Skeletal muscle tissue (tissue), 4 donors: ENCODE measurements around the gene SELENOS. TPM values are rescaled to one million over a fixed set of nuclear protein-coding genes. Genes with fewer than 3 reads are reported as not detected.

Source experiments
- H3K27ac ChIP-seq: one replicate; pipeline ENCODE4 v1.7.0; 2013; ENCODE audit warnings: mild to moderate bottlenecking, low read depth, low read length, inconsistent platforms
- H3K27me3 ChIP-seq, 3 donors: one replicate each; pipeline ENCODE4 v1.7.0; 2013; ENCODE audit warnings: low read length in 3 of 3; ENCODE audit not compliant: control insufficient read depth in 3 of 3, insufficient read depth in 3 of 3
- H3K36me3 ChIP-seq, 3 donors: one replicate each; pipeline ENCODE4 v1.7.0; 2013; ENCODE audit warnings: low read length in 3 of 3; ENCODE audit not compliant: control insufficient read depth in 3 of 3, insufficient read depth in 3 of 3
- H3K4me1 ChIP-seq, 3 donors: one replicate each; pipeline ENCODE4 v1.7.0; 2013; ENCODE audit warnings: low read length in 3 of 3, mild to moderate bottlenecking in 3 of 3; ENCODE audit not compliant: control insufficient read depth in 3 of 3, insufficient read depth in 3 of 3
- H3K4me3 ChIP-seq, 3 donors: one replicate each; pipeline ENCODE4 v1.7.0; 2013; ENCODE audit warnings: low read length in 3 of 3
- H3K9ac ChIP-seq, 3 donors: one replicate each; pipeline ENCODE4 v1.7.0; 2013; ENCODE audit warnings: low read length in 3 of 3, mild to moderate bottlenecking in 3 of 3, moderate library complexity in 2 of 3, low read depth in 1 of 3
- H3K9me3 ChIP-seq, 3 donors: one replicate each; pipeline ENCODE4 v1.7.0; 2013; ENCODE audit warnings: low read length in 3 of 3; ENCODE audit not compliant: control insufficient read depth in 3 of 3
- total RNA-seq: library from RNA; depleted of rRNA; stranded (reverse); fragments of >200 nt; gene quantifications from one replicate; pipeline ENCODE4 v1.2.3, GENCODE V29; 2014
- donor health status: Osteomylitis.

SELENOS gene
- total RNA-seq, 1 donor from 2014 or later: 25.6 TPM

DNA sequence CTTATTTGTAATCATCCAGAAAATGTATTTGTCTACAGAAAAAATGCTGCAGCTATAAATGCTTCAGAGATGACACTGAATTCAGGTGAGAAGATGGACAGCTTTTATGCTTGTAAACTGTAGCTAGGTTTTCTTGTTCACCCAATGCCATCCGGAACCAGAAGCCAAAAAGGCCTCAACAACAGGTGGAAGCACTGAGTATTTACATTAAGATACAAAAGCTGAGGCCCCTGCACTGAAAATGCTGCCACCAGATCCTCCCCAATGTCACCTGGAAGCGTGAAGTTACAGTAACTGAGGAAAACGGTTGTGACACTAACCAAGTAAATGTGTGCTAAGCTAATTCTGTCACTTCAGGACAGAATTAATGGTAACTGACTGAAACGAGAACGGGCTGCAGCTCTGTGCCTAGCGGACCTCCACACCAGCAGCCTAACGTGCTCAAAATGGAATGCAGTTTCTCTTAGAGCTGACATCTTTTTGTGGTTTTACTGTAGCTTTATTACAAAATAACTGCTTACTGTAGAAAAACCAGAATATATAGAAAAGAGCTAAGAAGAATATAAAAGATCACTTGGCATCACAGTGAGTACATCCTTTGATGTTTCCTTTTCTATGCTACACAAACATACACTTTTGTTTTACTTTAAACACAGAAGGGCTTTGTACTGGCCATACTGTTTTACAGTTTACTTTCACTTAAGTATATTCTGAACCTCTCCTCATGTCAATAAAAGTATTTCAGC is 33.1 kb downstream of the SELENOS start:
- H3K36me3 ChIP-seq: no peaks in the 10 kb centered on the region
- no peak overlapping the region for H3K27ac ChIP-seq
- no peaks in the 10 kb centered on the region for H3K27me3 ChIP-seq
- H3K9me3 ChIP-seq: no peaks in the 10 kb centered on the region
- H3K4me1 ChIP-seq: peaks cover 40 to 63% (median 48%) of the 10 kb centered on the region in 3 donors
- no peak overlapping the region for H3K4me3 ChIP-seq
- H3K9ac ChIP-seq: no peak overlapping the region

DNA sequence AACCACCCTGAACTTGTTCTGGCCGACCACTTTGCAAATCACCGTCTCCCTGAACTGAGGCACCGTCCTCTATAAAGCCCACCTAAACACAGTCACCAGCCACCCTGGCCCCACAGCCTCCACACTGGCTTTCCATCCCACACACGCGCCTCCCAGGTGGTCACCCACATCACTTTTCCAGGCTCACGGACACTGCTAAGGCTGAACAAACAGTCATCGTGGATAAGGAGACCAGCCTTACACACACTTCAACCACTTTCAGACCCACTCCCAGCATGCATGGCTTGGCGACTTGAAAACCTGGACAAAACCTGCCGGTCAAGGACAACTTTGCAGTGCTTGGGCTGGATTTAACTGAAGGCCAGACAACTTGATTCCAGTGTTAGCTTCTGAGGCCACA is 33.9 kb downstream of the SELENOS start:
- Histone ChIP-seq H3K27me3 (no peaks in the 10 kb centered on the region), H3K36me3 (no peaks in the 10 kb centered on the region), H3K4me3 (no peak overlapping the region), H3K9me3 (no peaks in the 10 kb centered on the region), H3K9ac (no peak overlapping the region), H3K27ac (peak overlapping the region; percentile 22), H3K4me1 (peaks cover 40 to 65% (median 48%) of the 10 kb centered on the region in 3 donors)

GRCh38 chr15:101242999-101243336 is 34.3 kb downstream of the SELENOS start:
- H3K9me3 ChIP-seq: no peaks in the 10 kb centered on the region
- no peaks in the 10 kb centered on the region for H3K36me3 ChIP-seq
- peak overlapping the region; percentile 22 for H3K27ac ChIP-seq
- H3K4me1 ChIP-seq: peaks cover 35 to 61% (median 45%) of the 10 kb centered on the region in 3 donors
- H3K4me3 ChIP-seq: no peak overlapping the region
- no peak overlapping the region for H3K9ac ChIP-seq
- no peaks in the 10 kb centered on the region for H3K27me3 ChIP-seq

DNA sequence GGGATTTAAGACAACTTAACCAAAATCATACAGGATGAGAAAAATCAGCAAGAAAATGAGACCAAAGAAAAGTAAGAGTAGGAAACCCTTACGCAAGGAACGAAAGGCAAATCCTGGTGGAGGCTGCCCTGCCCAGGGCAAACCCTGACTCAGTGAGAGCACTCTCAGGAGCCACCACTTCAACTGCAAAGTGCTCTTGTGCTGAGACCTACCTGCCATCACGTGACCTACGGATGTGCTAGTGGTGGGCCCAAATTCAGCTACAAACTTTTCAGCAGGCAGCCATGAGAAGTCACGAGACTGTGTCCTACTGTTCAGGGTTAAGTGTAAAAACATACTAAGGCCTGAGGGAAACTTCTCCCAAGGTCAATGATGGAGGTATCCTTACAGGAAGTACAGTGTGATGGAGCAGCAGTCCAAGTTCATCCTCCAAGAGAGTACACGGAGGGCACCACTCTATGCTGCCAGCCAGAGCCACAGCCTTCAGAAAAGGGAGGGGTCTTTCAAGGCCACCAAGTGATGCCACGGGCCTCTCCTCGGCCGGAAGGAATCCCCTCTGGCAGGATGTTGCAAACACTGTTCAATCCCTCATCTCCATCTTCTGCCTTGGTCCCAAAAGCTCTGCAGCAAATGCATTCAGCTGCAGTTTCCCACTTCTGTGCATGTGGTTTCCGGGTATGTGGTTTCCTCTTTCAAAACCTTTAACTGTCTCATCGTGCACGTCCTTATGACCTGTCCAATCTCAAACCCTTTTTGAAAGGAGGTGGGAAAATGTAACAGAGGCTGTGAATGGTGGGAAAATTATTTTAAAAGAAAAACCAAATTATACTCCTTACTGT is 34.9 kb downstream of the SELENOS start:
- peaks cover 33 to 56% (median 42%) of the 10 kb centered on the region in 3 donors for H3K4me1 ChIP-seq
- no peak overlapping the region for H3K4me3 ChIP-seq

GRCh38 chr15:101240358-101240757 is 36.9 kb downstream of the SELENOS start:
- peaks cover 25 to 46% (median 35%) of the 10 kb centered on the region in 3 donors for H3K4me1 ChIP-seq
- H3K36me3 ChIP-seq: peaks cover 0 to under 1% (median 0%) of the 10 kb centered on the region in 3 donors
- no peaks in the 10 kb centered on the region for H3K27me3 ChIP-seq
- H3K4me3 ChIP-seq: no peak overlapping the region
- H3K9me3 ChIP-seq: no peaks in the 10 kb centered on the region
- no peak overlapping the region for H3K27ac ChIP-seq
- no peak overlapping the region for H3K9ac ChIP-seq

More for the DNA sequence above, 34.9 kb downstream of the SELENOS start:
- no peaks in the 10 kb centered on the region for H3K9me3 ChIP-seq
- H3K36me3 ChIP-seq: no peaks in the 10 kb centered on the region
- no peaks in the 10 kb centered on the region for H3K27me3 ChIP-seq
- peak overlapping the region; percentile 22 for H3K27ac ChIP-seq
- no peak overlapping the region for H3K9ac ChIP-seq

GRCh38 chr15:101239724-101240136 is 37.6 kb downstream of the SELENOS start:
- Histone ChIP-seq H3K36me3 (peaks cover 5 to 7% (median 6%) of the 10 kb centered on the region in 3 donors), H3K27me3 (no peaks in the 10 kb centered on the region), H3K4me3 (no peak overlapping the region), H3K9me3 (no peaks in the 10 kb centered on the region), H3K4me1 (peaks cover 20 to 40% (median 30%) of the 10 kb centered on the region in 3 donors), H3K9ac (no peak overlapping the region), H3K27ac (peak overlapping the region; percentile 11)

GRCh38 chr15:101237251-101237650 is 40.0 kb downstream of the SELENOS start:
- peaks cover 20 to 31% (median 23%) of the 10 kb centered on the region in 3 donors for H3K4me1 ChIP-seq
- H3K4me3 ChIP-seq: no peak overlapping the region
- H3K9me3 ChIP-seq: no peaks in the 10 kb centered on the region
- no peaks in the 10 kb centered on the region for H3K27me3 ChIP-seq
- H3K9ac ChIP-seq: no peak overlapping the region
- H3K27ac ChIP-seq: no peak overlapping the region
- H3K36me3 ChIP-seq: peaks cover 5 to 8% (median 6%) of the 10 kb centered on the region in 3 donors

DNA sequence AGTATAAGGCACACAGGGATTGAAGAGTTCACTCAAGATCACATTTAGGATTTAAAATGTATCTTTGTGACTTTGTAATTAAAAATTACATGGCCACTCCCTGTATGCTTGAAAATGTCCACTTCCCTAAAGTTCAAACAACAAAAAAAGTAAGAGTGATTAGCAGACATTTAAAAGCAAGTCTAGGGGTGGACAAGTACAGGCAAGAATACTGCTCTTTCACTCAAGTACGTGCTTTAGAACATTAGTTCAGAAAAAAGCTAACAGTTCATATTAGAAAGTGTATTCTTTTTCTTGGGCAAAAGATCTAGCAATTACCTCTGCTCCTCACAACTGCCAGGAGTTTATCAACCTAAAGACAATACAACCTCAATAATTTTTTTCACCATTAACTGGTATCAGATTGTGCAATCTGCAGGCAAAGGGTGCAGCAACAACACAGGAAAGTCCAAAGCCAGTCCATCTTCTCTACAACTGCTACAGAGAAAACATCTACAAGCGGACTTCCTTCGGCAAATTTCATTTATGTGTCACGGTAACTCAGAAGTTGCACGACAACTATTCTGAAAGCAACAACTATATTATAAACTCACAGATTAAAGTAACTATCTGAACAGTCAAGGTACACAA is 43.5 kb downstream of the SELENOS start:
- Histone ChIP-seq H3K36me3 (peaks cover 5 to 8% (median 8%) of the 10 kb centered on the region in 3 donors), H3K27me3 (no peaks in the 10 kb centered on the region), H3K9ac (no peak overlapping the region), H3K4me1 (peaks cover 11 to 13% (median 11%) of the 10 kb centered on the region in 3 donors), H3K9me3 (no peaks in the 10 kb centered on the region), H3K4me3 (no peak overlapping the region), H3K27ac (no peak overlapping the region)

GRCh38 chr15:101232677-101233076 is 44.6 kb downstream of the SELENOS start:
- H3K36me3 ChIP-seq: peaks cover 5 to 8% (median 8%) of the 10 kb centered on the region in 3 donors
- peak overlapping the region; percentile 5 to 68 (median 54) for H3K9ac ChIP-seq
- peaks cover 11 to 13% (median 11%) of the 10 kb centered on the region in 3 donors for H3K4me1 ChIP-seq
- H3K9me3 ChIP-seq: no peaks in the 10 kb centered on the region
- peak overlapping the region in 1 of 3 donors; percentile 18 for H3K4me3 ChIP-seq
- peak overlapping the region; percentile 1 for H3K27ac ChIP-seq
- no peaks in the 10 kb centered on the region for H3K27me3 ChIP-seq
